Astrocyte of the cerebellum (primary cell): ENCODE results near the gene IFNGR2.
"Not testable (repeated sequence)": the region's sequence is repeated elsewhere in the genome, so short reads cannot be mapped to it uniquely, and the experiment has no call there.

Experiments
- DNase-seq: peaks from one replicate; pipeline ENCODE4 v3.0.0-alpha.2; 2011; ENCODE audit warnings: low read depth
- H3K4me3 ChIP-seq: 2 replicates; pipeline ENCODE4 v1.5.1; 2011; ENCODE audit warnings: mild to moderate bottlenecking, low read depth, low read length, moderate library complexity
- in situ Hi-C: cut with HindIII; loops from 2 replicates; pipeline ENCODE4 v1.10.0; 2017; ENCODE audit warnings: low sequenced_read_pairs
- TF ChIP-seq, protein P1 (sequence below): IDR thresholded peaks from 2 replicates; pipeline ENCODE4 v1.5.1; 2012; ENCODE audit warnings: low read length, low read depth, moderate library complexity, mild to moderate bottlenecking; ENCODE audit errors: missing control alignments

Gene IFNGR2

DNA sequence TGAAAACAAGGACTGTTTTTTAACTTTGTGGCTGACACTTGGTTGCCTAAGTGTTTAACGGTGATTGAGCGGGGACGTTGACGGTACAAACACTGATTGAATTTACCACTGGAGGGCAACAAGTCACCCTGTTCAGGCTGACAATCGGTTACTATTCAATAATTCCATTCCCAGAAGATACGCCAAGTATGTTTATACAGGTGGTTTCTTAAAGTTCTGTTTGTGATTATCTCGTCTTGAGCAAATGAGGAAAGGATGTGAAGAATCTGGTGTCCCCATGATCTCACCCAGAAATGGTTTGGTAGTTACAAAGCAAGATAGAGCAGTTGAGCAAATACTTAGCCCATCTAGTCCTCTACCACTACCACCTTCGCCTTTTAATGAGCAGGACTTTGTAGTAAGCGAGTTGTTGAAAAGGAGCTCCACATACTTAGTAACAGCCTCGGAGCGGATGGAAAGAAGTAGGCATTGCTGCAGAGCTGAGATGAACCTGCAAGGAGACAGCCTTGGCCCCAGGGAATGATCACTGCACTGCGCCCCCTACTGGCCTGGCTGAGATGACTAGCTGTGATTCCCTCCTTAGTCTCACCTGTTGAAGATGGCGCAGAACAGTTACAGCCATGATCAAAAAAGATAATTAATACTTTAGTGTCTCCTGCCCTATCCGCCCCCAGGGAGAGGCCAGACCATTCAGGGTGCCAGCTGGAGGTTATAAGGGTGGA is 42.2 kb upstream of the IFNGR2 start:
- TF ChIP-seq, protein P1, sequence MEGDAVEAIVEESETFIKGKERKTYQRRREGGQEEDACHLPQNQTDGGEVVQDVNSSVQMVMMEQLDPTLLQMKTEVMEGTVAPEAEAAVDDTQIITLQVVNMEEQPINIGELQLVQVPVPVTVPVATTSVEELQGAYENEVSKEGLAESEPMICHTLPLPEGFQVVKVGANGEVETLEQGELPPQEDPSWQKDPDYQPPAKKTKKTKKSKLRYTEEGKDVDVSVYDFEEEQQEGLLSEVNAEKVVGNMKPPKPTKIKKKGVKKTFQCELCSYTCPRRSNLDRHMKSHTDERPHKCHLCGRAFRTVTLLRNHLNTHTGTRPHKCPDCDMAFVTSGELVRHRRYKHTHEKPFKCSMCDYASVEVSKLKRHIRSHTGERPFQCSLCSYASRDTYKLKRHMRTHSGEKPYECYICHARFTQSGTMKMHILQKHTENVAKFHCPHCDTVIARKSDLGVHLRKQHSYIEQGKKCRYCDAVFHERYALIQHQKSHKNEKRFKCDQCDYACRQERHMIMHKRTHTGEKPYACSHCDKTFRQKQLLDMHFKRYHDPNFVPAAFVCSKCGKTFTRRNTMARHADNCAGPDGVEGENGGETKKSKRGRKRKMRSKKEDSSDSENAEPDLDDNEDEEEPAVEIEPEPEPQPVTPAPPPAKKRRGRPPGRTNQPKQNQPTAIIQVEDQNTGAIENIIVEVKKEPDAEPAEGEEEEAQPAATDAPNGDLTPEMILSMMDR, result peak; percentile 80
- H3K4me3 ChIP-seq, result no peak overlapping the region
- DNase-seq, result peak; percentile 18
- in situ Hi-C loops, result no loop called here

DNA sequence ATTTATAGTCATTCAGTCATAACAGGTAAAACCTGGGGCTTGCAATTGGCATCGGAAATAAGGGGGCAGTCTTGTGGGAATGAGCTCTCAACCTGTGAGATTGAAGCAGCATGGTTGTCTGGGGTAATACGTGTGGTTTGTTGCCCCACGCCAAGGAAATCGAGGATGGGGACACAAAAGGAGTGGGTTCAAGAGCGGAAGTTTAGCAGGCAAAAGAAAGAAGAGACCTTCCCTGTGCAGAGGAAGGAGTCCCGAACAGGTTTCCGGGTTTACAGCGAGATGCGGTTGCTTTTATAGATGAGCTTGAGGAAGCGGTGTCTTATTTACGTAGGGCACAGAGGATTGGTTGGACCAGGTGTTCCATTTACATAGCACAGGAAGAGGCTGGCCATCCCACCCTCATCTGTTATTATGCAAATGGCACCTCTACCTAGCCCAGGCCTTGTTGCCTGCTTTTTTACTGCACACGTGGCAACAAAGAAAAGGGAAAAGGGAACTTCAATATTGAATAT is 41.1 kb upstream of the IFNGR2 start:
- in situ Hi-C loops, result no loop called here
- no peak overlapping the region for H3K4me3 ChIP-seq
- DNase-seq, result no peak
- TF ChIP-seq, protein P1, result no peak

DNA sequence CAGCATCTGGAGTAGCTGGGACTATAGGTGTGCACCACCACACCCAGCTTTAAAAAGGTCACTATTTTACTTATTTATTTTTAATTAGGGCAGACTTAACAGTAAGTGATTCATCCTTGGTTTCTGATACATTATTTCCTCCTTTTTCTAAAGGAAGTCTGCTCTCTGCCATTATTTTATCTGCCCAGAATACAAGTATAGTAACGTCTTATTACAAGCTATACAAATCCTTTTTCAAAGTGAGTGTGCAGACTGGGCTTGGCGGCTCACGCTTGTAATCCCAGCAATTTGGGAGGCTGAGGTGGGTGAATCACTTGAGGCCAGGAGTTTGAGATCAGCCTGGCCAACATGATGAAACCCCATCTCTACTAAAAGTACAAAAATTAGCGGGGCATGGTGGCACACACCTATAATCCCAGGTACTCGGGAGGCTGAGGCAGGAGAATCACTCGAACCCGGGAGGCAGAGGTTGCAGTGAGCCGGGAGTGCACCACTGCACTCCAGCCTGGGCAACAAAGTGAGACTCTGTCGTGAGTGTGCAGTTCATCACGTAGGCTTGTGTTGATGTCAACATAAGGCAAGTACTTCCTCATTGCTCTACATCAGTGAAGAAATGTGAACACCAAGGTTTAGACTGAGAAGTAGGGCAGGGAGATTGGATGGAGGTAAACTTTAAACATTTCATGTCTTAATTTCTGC is 39.2 kb upstream of the IFNGR2 start:
- DNase-seq, H3K4me3 ChIP-seq, in situ Hi-C loops: not testable (repeated sequence)

DNA sequence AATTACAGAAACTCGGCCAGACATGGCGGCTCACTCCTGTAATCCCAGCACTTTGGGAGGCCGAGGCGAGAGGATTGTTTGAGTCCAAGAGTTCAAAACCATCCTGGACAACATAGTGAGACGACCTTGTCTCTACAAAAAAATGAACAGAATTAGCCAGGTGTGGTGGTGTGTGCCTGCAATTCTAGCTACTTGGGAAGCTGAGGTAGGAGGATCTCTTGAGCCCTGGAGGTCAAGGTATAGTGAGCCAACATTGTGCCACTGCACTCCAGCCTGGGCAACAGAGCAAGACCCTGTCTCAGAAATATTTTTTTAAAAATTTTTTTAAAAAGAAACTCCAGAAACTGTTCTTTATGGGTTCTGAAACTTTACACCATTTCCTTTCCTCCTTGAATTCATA is 38.4 kb upstream of the IFNGR2 start:
- H3K4me3 ChIP-seq, result no peak overlapping the region
- TF ChIP-seq, protein P1, result no peak
- no peak for DNase-seq
- in situ Hi-C loops, result no loop called here

DNA sequence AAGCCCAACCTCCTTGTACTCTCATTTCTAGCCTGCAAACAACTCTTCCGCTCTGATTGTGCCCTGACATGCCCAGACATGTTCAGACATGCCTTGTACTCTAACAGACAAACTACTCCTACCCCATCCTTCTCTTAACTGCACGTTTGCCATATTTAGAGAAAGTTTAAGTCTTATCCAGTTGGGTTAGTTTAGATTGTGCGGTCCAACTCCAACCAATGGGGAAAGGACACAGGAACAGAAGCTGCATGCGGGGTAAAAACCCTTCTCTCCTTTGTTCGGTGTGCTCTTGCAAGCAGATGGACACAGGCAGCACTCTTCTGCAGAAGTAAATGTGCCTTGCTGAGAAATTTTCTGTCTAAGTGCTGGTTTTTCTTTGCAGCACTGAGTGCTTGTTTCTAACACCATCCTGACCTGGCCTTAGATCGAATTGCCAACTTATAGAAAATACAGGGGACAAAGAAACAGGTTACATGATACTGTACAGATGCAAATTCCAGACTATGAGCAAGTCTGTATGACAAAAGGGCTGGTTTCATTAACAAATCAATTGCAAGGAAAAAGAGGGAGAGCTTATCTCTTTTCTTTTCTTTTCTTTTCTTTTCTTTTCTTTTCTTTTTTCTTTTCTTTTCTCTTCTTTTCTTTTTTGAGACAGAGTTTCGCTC is 35.8 kb upstream of the IFNGR2 start:
- H3K4me3 ChIP-seq, result no peak overlapping the region
- in situ Hi-C loops, result no loop called here
- no peak for DNase-seq

DNA sequence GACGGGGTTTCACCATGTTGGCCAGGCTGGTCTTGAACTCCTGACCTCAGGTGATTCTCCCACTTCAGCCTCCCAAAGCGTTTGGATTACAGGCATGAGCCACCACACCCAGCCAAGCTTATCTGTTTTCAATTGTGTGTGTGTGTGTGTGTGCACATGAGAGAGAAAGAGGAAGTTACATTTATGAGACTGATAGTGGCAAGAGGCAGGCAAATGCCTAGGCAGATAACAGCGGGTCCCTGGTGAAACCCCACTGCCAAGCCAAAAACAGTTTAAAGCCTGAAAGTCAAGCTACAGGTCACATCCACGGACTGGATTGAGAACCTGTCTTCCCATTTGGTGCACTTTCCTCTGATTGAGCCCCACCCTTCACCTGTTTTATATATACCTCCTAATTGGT is 35.1 kb upstream of the IFNGR2 start:
- in situ Hi-C loops, result no loop called here
- DNase-seq, result no peak
- H3K4me3 ChIP-seq, result no peak overlapping the region
- TF ChIP-seq, protein P1, result no peak

More for the DNA sequence above, 35.8 kb upstream of the IFNGR2 start:
- TF ChIP-seq, protein P1, result no peak
